Kidney (tissue), 14 donors: ENCODE data around the gene PDLIM5. TPM values are rescaled to one million over a fixed set of nuclear protein-coding genes. Genes with fewer than 3 reads are reported as not detected.

Experiments
- DNase-seq, 5 donors: peaks; one replicate each; pipeline ENCODE4 v3.0.0-alpha.2; 2013 to 2020
- FAIRE-seq: peaks from 2 replicates; lab custom pipeline; 2012; peaks lifted over from hg19 to GRCh38; lab: Jason Lieb, UNC
- H3K27ac ChIP-seq, 2 donors: one replicate each; pipeline ENCODE4 v1.7.0; 2013; ENCODE audit warnings: low read depth in 2 of 2, low read length in 2 of 2, inconsistent platforms in 1 of 2
- H3K27me3 ChIP-seq: one replicate; pipeline ENCODE4 v1.7.1; 2013; ENCODE audit warnings: low read length, inconsistent platforms; ENCODE audit not compliant: control insufficient read depth, insufficient read depth
- H3K36me3 ChIP-seq, 3 donors: one replicate each; pipeline versions ENCODE4 v1.7.0 to v1.7.1; 2013; ENCODE audit warnings: low read length in 3 of 3, control low read depth in 1 of 3, inconsistent platforms in 1 of 3; ENCODE audit not compliant: insufficient read depth in 3 of 3, control insufficient read depth in 2 of 3
- H3K4me1 ChIP-seq, 3 donors: one replicate each; pipeline versions ENCODE4 v1.7.0 to v1.7.1; 2013; ENCODE audit warnings: low read length in 3 of 3, inconsistent platforms in 1 of 3, low read depth in 1 of 3; ENCODE audit not compliant: control insufficient read depth in 2 of 3, insufficient read depth in 2 of 3
- H3K4me3 ChIP-seq, 3 donors: one replicate each; pipeline versions ENCODE4 v1.7.0 to v1.8.1; 2013; ENCODE audit warnings: low read length in 3 of 3, control low read depth in 1 of 3, inconsistent platforms in 1 of 3
- H3K9ac ChIP-seq, 3 donors: one replicate each; pipeline versions ENCODE4 v1.7.0 to v1.7.1; 2013; ENCODE audit warnings: low read length in 3 of 3, control low read depth in 1 of 3, inconsistent platforms in 1 of 3
- H3K9me3 ChIP-seq, 3 donors: one replicate each; pipeline versions ENCODE4 v1.7.0 to v1.7.1; 2013; ENCODE audit warnings: low read length in 3 of 3, control low read depth in 1 of 3, inconsistent platforms in 1 of 3; ENCODE audit not compliant: control insufficient read depth in 2 of 3, insufficient read depth in 1 of 3
- CTCF ChIP-seq: IDR thresholded peaks from 3 replicates; pipeline ENCODE4 v1.5.1; 2012; ENCODE audit warnings: mild to moderate bottlenecking, moderate library complexity, borderline replicate concordance; ENCODE audit not compliant: insufficient read depth; ENCODE audit errors: extremely low read depth
- intact Hi-C: fragments of 100-400 bp; cut with DNase I; formaldehyde crosslinking; loops from one replicate; pipeline ENCODE4 v1.11.1; 2022
- polyA plus RNA-seq: library from polyadenylated mRNA; stranded (reverse); fragments of 350-450 nt; fragmentation: Illumina TruSeq; extraction: RNeasy Lipid Tissue Mini Kit (QIAGEN cat#74804); gene quantifications from one replicate; pipeline ENCODE4 v1.2.3, GENCODE V29; 2014; ENCODE audit warnings: low read depth, low replicate concordance; ENCODE audit not compliant: insufficient read depth
- total RNA-seq: library from RNA; stranded (reverse); fragmentation: NEBNext Ultra II Directional; extraction: Animal tissue kit (Norgen Biotek cat#: 25700); gene quantifications from one replicate; pipeline ENCODE4 v1.2.1, GENCODE V29; 2021
- donor health status: control.
- donor health status: control.
- donor health status: control.
- donor health status: control.
- donor health status: control.
- donor health status: DM: yes; HTN: yes; CAD: no.
- donor health status: Normal renal cell carcinoma (clear cell type).

PDLIM5 gene
- total and polyA plus RNA-seq, 2 donors from 2014 or later = 24.3 to 167 TPM

DNA sequence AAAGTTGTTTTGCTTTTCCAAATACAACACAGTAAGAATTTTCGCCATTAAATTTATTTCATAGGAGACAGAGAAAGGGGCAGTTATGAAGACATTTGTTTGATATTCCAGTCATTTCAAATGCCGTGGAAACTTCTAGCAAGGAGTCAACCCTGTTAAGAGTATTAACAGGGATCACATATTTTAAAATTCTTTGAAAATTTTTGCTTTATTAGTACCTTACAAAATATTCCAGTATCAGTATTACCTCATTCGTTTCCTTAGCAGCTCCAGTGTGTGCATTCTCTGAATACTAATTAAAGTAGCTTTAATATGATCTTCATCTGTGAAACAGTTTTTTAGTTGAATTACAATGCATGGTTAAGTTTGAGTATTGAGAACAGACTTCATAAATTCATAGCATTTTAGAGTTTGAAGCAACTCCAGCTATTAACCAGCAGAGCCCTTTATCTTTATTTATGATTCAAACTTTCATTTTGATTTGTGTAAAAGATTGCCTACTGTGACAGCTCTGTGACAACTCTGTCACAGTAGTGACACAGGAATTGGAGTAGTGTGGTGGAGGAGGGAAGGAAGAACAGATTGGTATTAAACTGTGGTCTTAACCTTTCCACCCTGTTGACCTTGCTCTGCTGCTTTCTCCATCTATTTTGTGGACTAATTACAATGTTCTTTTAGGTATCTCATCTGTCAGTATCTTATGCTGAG lies 86.3 kb downstream of the PDLIM5 start:
- intact Hi-C loops = no loop called here
- peaks cover 0 to 27% (median 19%) of the 10 kb centered on the region in 3 donors for H3K4me1 ChIP-seq
- H3K9me3 ChIP-seq = no peaks in the 10 kb centered on the region
- no peak overlapping the region for H3K9ac ChIP-seq
- DNase-seq (no peak), FAIRE-seq (no peak)
- H3K4me3 ChIP-seq = no peak overlapping the region
- no peaks in the 10 kb centered on the region for H3K36me3 ChIP-seq
- TF ChIP-seq CTCF = no peak
- H3K27ac ChIP-seq = peak overlapping the region in 1 of 2 donors; percentile 4
- no peaks in the 10 kb centered on the region for H3K27me3 ChIP-seq

GRCh38 chr4:94540476-94540875 lies 88.7 kb downstream of the PDLIM5 start:
- no peaks in the 10 kb centered on the region for H3K27me3 ChIP-seq
- no peak for DNase-seq
- no peaks in the 10 kb centered on the region for H3K36me3 ChIP-seq
- FAIRE-seq = no peak
- intact Hi-C loops = no loop called here
- peaks cover 0 to 20% (median 8%) of the 10 kb centered on the region in 3 donors for H3K4me1 ChIP-seq
- peak overlapping the region in 1 of 2 donors; percentile 18 for H3K27ac ChIP-seq
- H3K9me3 ChIP-seq = no peaks in the 10 kb centered on the region
- no peak overlapping the region for H3K9ac ChIP-seq
- H3K4me3 ChIP-seq = no peak overlapping the region
- TF ChIP-seq CTCF = no peak

GRCh38 chr4:94544811-94545210 lies 93.1 kb downstream of the PDLIM5 start:
- Histone ChIP-seq H3K9ac (no peak overlapping the region), H3K27me3 (no peaks in the 10 kb centered on the region), H3K36me3 (peaks cover 0 to 5% (median 0%) of the 10 kb centered on the region in 3 donors), H3K4me3 (no peak overlapping the region), H3K9me3 (no peaks in the 10 kb centered on the region), H3K27ac (peak overlapping the region in 1 of 2 donors; percentile 23), H3K4me1 (peaks cover 0 to 7% (median 4%) of the 10 kb centered on the region in 3 donors)
- FAIRE-seq (peak; percentile 83), DNase-seq (no peak)
- no peak for TF ChIP-seq CTCF
- intact Hi-C loops = no loop called here
